Measurements from ENCODE around the gene PLPPR5.

Gene PLPPR5

GRCh38 chr1:98967122-98967521 lies 37.5 kb downstream of the PLPPR5 start:
- TF ChIP-seq CTCF (conservative IDR thresholded peaks at IDR 0.05; ENCODE audit: low read depth, low read length) = no peak
- Histone ChIP-seq H3K27me3 (ENCODE audit: insufficient read depth, low read depth) (no peaks in the 10 kb centered on the region), H3K27ac (no peak overlapping the region), H3K9ac (no peak overlapping the region), H2AFZ (ENCODE audit: low read depth) (no peak overlapping the region), H3K4me3 (IDR thresholded peaks at IDR 0.05; ENCODE audit: insufficient read depth, low read depth, low read length) (no peak overlapping the region), H4K20me1 (ENCODE audit: insufficient read depth) (no peaks in the 10 kb centered on the region), H3K4me2 (no peak overlapping the region), H3K4me1 (ENCODE audit: low read depth, poor library complexity, severe bottlenecking) (no peaks in the 10 kb centered on the region), H3K36me3 (ENCODE audit: insufficient read depth) (no peaks in the 10 kb centered on the region), H3K79me2 (ENCODE audit: insufficient read depth, low read depth) (no peaks in the 10 kb centered on the region)

GRCh38 chr1:98965394-98965793 lies 39.3 kb downstream of the PLPPR5 start:
- Histone ChIP-seq H3K9ac (no peak overlapping the region), H3K4me1 (ENCODE audit: low read depth, poor library complexity, severe bottlenecking) (no peaks in the 10 kb centered on the region), H4K20me1 (ENCODE audit: insufficient read depth) (no peaks in the 10 kb centered on the region), H3K4me2 (no peak overlapping the region), H3K27ac (no peak overlapping the region), H3K4me3 (IDR thresholded peaks at IDR 0.05; ENCODE audit: insufficient read depth, low read depth, low read length) (no peak overlapping the region), H3K36me3 (ENCODE audit: insufficient read depth) (no peaks in the 10 kb centered on the region), H2AFZ (ENCODE audit: low read depth) (no peak overlapping the region), H3K79me2 (ENCODE audit: insufficient read depth, low read depth) (no peaks in the 10 kb centered on the region), H3K27me3 (ENCODE audit: insufficient read depth, low read depth) (no peaks in the 10 kb centered on the region)
- no peak for TF ChIP-seq CTCF (conservative IDR thresholded peaks at IDR 0.05; ENCODE audit: low read depth, low read length)

GRCh38 chr1:98964198-98964597 lies 40.5 kb downstream of the PLPPR5 start:
- no peak overlapping the region for H3K4me2 ChIP-seq
- H3K27me3 ChIP-seq (ENCODE audit: insufficient read depth, low read depth) = no peaks in the 10 kb centered on the region
- no peaks in the 10 kb centered on the region for H4K20me1 ChIP-seq (ENCODE audit: insufficient read depth)

GRCh38 chr1:98963064-98963758 lies 41.5 kb downstream of the PLPPR5 start:
- H3K79me2 ChIP-seq (ENCODE audit: insufficient read depth, low read depth) = no peaks in the 10 kb centered on the region
- no peaks in the 10 kb centered on the region for H4K20me1 ChIP-seq (ENCODE audit: insufficient read depth)
- no peaks in the 10 kb centered on the region for H3K27me3 ChIP-seq (ENCODE audit: insufficient read depth, low read depth)
- no peak overlapping the region for H3K9ac ChIP-seq
- no peak overlapping the region for H3K4me3 ChIP-seq (IDR thresholded peaks at IDR 0.05; ENCODE audit: insufficient read depth, low read depth, low read length)
- H3K27ac ChIP-seq = no peak overlapping the region
- no peaks in the 10 kb centered on the region for H3K4me1 ChIP-seq (ENCODE audit: low read depth, poor library complexity, severe bottlenecking)
- H3K4me2 ChIP-seq = no peak overlapping the region
- no peak for TF ChIP-seq CTCF (conservative IDR thresholded peaks at IDR 0.05; ENCODE audit: low read depth, low read length)
- H3K36me3 ChIP-seq (ENCODE audit: insufficient read depth) = no peaks in the 10 kb centered on the region
- no peak overlapping the region for H2AFZ ChIP-seq (ENCODE audit: low read depth)

More at GRCh38 chr1:98964198-98964597, 40.5 kb downstream of the PLPPR5 start:
- Histone ChIP-seq H3K36me3 (ENCODE audit: insufficient read depth) (no peaks in the 10 kb centered on the region), H3K9ac (no peak overlapping the region), H3K79me2 (ENCODE audit: insufficient read depth, low read depth) (no peaks in the 10 kb centered on the region), H3K4me1 (ENCODE audit: low read depth, poor library complexity, severe bottlenecking) (no peaks in the 10 kb centered on the region), H3K4me3 (IDR thresholded peaks at IDR 0.05; ENCODE audit: insufficient read depth, low read depth, low read length) (no peak overlapping the region), H3K27ac (no peak overlapping the region), H2AFZ (ENCODE audit: low read depth) (no peak overlapping the region)
- TF ChIP-seq CTCF (conservative IDR thresholded peaks at IDR 0.05; ENCODE audit: low read depth, low read length) = no peak
